ENCODE data around the gene CES5A.
"Not testable (repeated sequence)": the region's sequence is repeated elsewhere in the genome, so short reads cannot be mapped to it uniquely, and the experiment has no call there.

The CES5A gene

GRCh38 chr16:55872130-55872529 lies 3.0 kb downstream of the CES5A start:
- no peak for DNase-seq

- DNase-seq: no peak
These were observed 3.6 kb downstream of the CES5A start for GRCh38 chr16:55871411-55872038.

- no peak for DNase-seq
These were observed 6.2 kb downstream of the CES5A start for GRCh38 chr16:55868980-55869379.

GRCh38 chr16:55868137-55868536 lies 7.0 kb downstream of the CES5A start:
- DNase-seq: no peak

GRCh38 chr16:55861288-55861687 lies 13.9 kb downstream of the CES5A start:
- DNase-seq: no peak

- not testable (repeated sequence) for DNase-seq
These were observed 17.5 kb downstream of the CES5A start for GRCh38 chr16:55857650-55858049.

- DNase-seq: no peak
These were observed 18.2 kb downstream of the CES5A start for GRCh38 chr16:55856950-55857349.

- DNase-seq: no peak
These were observed 22.1 kb downstream of the CES5A start for GRCh38 chr16:55853114-55853513.

GRCh38 chr16:55849536-55849935 lies 25.6 kb downstream of the CES5A start:
- no peak for DNase-seq

- DNase-seq: no peak
These were observed 28.4 kb downstream of the CES5A start for GRCh38 chr16:55846598-55847346.

GRCh38 chr16:55843105-55843395 lies 32.1 kb downstream of the CES5A start:
- no peak for DNase-seq

- DNase-seq: peak; percentile 41
These were observed 32.6 kb downstream of the CES5A start for GRCh38 chr16:55842369-55843104.

- DNase-seq: no peak
These were observed 36.1 kb downstream of the CES5A start for GRCh38 chr16:55839115-55839514.

GRCh38 chr16:55836158-55836611 lies 39.0 kb downstream of the CES5A start:
- DNase-seq: no peak

- no peak for DNase-seq
These were observed 39.6 kb downstream of the CES5A start for GRCh38 chr16:55835581-55835980.

- not testable (repeated sequence) for DNase-seq
These were observed 40.0 kb downstream of the CES5A start for GRCh38 chr16:55835173-55835572.

- no peak for DNase-seq
These were observed 41.1 kb downstream of the CES5A start for GRCh38 chr16:55834049-55834448.

- DNase-seq: no peak
These were observed 42.1 kb downstream of the CES5A start, which contains the start of gene CES1 for GRCh38 chr16:55832773-55833691. Gene CES1 (minus strand): TSS chr16:55833096. CDS start chr16:55833055, 41 bp downstream.

GRCh38 chr16:55832425-55832772 lies 42.8 kb downstream of the CES5A start:
- no peak for DNase-seq

GRCh38 chr16:55830658-55831294 lies 44.4 kb downstream of the CES5A start:
- no peak for DNase-seq

GRCh38 chr16:55829232-55829631 lies 45.9 kb downstream of the CES5A start:
- DNase-seq: not testable (repeated sequence)

- no peak for DNase-seq
These were observed 46.5 kb downstream of the CES5A start for GRCh38 chr16:55828680-55829079.

All from NCI-H1092 treated with DMSO at 0.1 percent for 48 hours (cell line).